HG03354 (cell line): Measurements from ENCODE around the gene F11R.
A peak's percentile ranks its signal among the peaks of the same experiment; 100 is the strongest.
"Not testable (repeated sequence)": the region's sequence is repeated elsewhere in the genome, so short reads cannot be mapped to it uniquely, and the experiment has no call there.

Experiments used
- ATAC-seq: cut with Tn5 transposase; IDR thresholded peaks from one replicate; pipeline ENCODE4 v1.9.1; 2021; ENCODE audit warnings: mild to moderate bottlenecking; ENCODE audit not compliant: unreplicated experiment, poor library complexity, severe bottlenecking

F11R gene

GRCh38 chr1:161044908-161045735 is 24.2 kb upstream of the F11R start:
- peak; percentile 58 for ATAC-seq

- no peak for ATAC-seq
These were observed 23.6 kb upstream of the F11R start for GRCh38 chr1:161044535-161044907.

- ATAC-seq: no peak
These were observed 18.6 kb upstream of the F11R start for GRCh38 chr1:161039546-161039945.

DNA sequence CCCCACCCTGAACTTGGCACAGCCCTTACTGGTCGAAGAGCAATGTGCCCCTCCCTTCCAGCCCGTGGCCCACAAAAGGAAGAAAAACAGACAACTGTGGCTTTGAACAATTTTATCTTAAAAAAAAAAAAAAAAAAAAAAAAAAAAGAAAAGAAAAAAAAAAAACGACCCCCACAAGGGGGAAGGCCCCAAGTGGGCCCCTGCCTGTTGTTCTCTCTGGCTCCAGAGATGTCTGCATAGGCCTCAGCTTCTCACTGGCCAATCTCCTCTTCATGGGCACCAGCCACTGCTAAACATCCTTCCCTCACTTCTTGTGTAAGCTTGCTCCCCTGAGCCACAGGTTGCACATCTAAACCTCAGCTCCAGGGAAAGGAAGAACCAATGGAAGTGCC is 18.2 kb upstream of the F11R start:
- ATAC-seq: no peak

- ATAC-seq: peak; percentile 91
These were observed 17.7 kb upstream of the F11R start, which contains the start of gene TSTD1 for GRCh38 chr1:161038523-161039153. TSTD1 (minus strand) TSS chr1:161038964; CDS start chr1:161038889, 75 bp downstream.

DNA sequence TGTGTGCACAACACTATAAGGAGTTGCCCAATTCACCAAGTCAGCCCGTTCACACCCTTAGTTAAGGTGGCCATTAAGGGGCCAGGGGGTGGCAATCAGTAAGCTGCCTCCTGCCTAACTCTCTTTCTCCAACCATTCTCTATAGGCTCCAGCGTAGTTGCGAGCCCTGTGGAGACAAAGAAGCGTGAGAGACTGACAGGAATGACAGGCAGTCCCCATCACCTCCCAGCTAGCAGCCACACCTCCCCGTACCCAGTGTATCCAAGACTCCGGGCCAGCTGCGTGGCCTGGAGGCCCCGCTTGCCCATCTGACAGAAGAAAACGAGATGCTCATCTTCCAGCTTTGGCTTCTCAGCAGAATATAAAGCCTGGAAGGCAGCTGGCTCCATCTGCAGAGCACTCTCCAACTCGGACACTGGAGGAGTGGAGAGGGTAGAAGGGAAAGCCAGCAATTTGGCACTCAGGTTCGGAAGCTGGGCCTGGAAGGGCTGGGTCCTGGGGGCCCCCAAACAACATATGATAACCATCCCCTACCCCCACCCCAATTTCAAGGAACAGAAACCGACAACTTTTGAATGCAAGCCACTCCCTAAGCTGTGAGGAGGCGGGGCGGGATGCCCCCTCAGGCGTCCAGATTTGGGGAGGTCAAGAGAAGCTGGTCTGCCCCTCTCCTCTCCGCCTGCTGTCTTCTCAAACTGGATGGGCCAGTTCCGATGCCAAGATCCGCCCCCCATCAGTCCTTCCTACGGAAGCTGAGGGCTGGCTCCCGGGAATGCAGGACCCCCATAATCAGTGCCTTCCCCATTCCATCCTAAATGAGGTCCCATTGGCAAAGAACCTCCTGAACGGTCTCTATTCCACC is 16.9 kb upstream of the F11R start:
- ATAC-seq: no peak

GRCh38 chr1:161033751-161034150 is 12.8 kb upstream of the F11R start:
- ATAC-seq: no peak

- no peak for ATAC-seq
These were observed 11.5 kb upstream of the F11R start for GRCh38 chr1:161032409-161032808.

DNA sequence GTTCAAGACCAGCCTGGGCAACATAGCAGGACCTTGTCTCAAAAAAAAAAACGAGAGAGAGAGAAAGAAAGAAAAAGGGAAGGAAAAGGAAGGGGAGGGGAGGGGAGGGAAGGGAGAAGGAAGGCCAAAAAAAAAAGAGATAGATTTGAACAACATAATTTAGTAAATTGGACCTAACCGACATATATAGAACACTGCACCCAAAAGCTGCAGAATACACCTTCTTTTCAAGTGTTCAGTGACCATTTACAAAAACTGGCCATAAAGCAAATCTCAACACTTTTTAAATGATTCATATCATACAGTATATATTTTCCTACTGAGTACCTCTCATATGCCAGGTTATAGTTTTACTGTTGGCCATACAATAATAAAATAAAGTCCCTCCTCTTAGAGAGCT is 10.9 kb upstream of the F11R start:
- ATAC-seq: no peak

DNA sequence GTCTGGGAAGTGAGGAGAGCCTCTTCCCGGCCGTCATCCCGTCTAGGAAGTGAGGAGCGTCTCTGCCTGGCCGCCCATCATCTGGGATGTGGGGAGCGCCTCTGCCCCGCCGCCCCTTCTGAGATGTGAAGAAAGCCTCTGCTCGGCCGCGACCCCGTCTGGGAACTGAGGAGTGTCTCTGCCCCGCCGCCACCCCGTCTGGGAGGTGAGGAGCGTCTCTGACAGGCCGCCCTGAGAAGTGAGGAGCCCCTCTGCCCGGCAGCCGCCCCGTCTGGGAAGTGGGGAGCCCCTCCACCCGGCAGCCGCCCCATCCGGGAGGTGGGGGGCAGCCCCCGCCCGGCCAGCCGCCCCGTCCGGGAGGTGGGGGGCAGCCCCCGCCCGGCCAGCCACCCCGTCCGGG is 8.5 kb upstream of the F11R start:
- not testable (repeated sequence) for ATAC-seq

GRCh38 chr1:161026954-161027353 is 6.0 kb upstream of the F11R start:
- not testable (repeated sequence) for ATAC-seq

GRCh38 chr1:161022432-161022831 is 1.5 kb upstream of the F11R start:
- not testable (repeated sequence) for ATAC-seq

- no peak for ATAC-seq
These were observed 1.0 kb upstream of the F11R start for GRCh38 chr1:161021970-161022353.

DNA sequence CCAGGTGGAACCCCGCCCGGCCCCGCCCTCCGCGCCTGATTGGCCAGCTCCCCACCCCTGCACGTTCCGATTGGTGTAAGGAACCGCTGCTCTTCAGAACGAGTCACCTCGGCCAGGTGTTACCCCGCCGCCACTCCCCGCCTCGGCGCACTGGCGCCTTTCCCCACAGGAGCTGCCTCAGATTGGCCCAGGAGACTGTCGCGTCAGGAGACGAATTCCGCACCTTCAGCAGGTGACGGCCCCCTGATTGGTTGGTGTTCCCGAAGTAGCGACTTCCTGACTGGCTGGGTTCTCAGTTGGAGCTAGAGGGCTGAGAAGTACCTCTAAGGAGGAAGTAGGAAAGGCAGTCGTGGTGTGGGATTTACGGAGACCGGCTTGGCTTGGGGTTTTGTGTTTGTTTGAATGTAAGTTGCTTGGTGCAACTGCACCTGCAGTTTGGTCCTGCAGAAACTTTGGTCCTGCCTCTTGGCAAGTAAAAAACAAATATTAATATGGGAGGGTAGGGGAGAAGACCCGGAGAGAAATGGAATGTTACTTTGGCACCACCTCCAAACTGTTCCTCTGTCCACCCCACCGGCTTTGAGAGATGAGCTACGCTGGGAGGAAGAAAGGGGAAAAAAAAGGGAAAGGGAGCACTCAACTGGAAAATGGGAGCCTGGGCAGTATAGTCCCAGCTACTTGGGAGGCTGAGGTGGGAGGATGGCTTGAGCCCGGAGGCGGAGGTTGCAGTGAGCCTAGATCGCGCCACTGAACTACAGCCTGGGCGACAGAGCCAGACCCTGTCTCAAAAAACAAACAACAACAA is 415 bp upstream of the F11R start:
- peak; percentile 85 for ATAC-seq

- ATAC-seq: no peak
These were observed 1.0 kb downstream of the F11R start for GRCh38 chr1:161019751-161020495.

DNA sequence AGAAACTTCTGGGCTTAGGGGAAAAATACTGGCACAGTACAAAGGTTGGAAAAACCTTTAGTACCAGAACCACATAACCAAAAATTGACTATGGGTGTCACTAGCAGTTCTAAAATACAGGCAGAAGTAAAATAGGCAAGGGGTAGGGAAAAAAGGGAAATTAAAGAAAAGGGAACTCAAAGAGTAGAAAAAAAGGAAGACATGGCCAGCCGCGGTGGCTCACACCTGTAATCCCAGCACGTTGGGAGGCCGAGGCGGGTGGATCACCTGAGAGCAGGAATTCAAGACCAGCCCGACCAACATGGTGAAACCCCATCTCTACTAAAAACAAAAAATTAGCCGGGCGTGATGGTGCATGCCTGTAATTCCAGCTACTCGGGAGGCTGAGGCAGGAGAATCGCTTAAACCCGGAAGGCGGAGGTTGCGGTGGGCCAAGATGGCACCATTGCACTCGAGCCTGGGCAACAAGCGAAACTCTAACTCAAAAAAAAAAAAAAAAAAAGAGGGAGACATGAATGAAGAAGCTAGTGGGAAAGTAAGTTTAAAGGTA is 1.8 kb downstream of the F11R start:
- ATAC-seq: not testable (repeated sequence)

DNA sequence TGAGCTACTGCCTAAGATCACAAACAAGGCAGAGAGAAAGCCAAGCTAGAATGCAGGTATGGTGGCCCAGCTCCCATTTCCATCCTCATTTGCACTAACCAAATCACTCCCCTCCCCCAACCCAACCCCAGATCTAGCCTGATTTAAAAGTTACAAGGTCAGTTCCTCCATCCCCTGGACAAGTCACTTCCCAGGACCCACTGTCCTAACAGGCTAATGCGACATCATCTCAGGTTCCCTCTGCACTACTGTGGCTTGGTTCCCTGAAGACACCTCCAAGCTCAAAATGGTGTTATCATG is 2.4 kb downstream of the F11R start:
- ATAC-seq: no peak

GRCh38 chr1:161017756-161018630 is 3.0 kb downstream of the F11R start:
- no peak for ATAC-seq
